ENCODE measurements around the gene HSPD1. TPM values are rescaled to one million over a fixed set of nuclear protein-coding genes. Genes with fewer than 3 reads are reported as not detected.

Gene HSPD1
- total and polyA plus RNA-seq, 12 donors: 83.5 to 176 (median 135) TPM

DNA sequence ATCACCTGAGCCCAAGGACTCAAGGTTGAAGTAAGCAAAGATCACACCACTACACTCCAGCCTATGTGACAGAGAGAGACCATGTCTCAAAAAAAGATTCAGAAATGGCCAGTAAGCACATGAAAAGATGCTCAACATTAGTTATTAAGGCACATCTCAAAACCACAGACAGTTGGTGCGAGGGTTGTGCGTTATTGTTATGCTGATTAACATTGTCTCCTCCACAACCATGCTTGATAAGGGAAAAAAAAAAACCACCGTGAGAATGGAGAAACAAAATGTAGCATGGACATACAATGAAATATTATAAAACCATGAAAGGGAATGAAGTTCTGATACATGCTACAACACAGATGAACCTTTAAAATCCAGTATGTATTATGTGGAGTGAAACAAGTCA, 43.6 kb upstream of the HSPD1 start:
- intact Hi-C loops (cut with DNase I): no loop called here
- peaks cover 0 to 92% (median 37%) of the 10 kb centered on the region in 9 donors for H3K36me3 ChIP-seq
- H3K9me3 ChIP-seq: no peaks in the 10 kb centered on the region
- no peak overlapping the region for H3K4me3 ChIP-seq
- DNase-seq (no peak), ATAC-seq (no peak)
- H3K27me3 ChIP-seq: no peaks in the 10 kb centered on the region
- H3K4me1 ChIP-seq: peaks cover 0 to 18% (median 7%) of the 10 kb centered on the region in 9 donors
- H3K27ac ChIP-seq: no peak overlapping the region
- 95% methylated on average over 3 of the region's 3 CpGs for WGBS, 2 donors
- TF ChIP-seq, protein P1, sequence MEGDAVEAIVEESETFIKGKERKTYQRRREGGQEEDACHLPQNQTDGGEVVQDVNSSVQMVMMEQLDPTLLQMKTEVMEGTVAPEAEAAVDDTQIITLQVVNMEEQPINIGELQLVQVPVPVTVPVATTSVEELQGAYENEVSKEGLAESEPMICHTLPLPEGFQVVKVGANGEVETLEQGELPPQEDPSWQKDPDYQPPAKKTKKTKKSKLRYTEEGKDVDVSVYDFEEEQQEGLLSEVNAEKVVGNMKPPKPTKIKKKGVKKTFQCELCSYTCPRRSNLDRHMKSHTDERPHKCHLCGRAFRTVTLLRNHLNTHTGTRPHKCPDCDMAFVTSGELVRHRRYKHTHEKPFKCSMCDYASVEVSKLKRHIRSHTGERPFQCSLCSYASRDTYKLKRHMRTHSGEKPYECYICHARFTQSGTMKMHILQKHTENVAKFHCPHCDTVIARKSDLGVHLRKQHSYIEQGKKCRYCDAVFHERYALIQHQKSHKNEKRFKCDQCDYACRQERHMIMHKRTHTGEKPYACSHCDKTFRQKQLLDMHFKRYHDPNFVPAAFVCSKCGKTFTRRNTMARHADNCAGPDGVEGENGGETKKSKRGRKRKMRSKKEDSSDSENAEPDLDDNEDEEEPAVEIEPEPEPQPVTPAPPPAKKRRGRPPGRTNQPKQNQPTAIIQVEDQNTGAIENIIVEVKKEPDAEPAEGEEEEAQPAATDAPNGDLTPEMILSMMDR (IDR thresholded peaks at IDR 0.05): no peak

DNA sequence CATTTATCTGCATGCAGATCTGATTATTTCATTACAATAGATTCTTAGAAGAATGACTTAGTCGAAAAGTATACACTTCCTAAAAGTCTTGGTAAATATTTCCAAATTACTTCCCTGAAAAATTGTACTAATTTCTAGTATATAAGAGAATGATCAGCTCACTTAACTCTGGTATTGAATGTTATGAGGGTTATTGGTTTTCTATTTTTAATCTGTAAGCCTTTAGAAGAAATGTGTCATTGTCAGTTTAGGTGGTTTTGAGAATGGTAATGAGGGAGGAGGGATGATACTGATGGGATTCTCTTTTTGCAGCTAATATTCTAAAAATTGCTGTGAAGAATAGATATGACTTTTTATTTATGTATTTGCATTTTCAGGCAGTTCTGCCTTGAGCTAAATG, 40.1 kb upstream of the HSPD1 start:
- TF ChIP-seq, protein P1 (IDR thresholded peaks at IDR 0.05): no peak
- Histone ChIP-seq H3K4me1 (peaks cover 0 to 15% (median 8%) of the 10 kb centered on the region in 9 donors), H3K36me3 (peaks cover 0 to 98% (median 43%) of the 10 kb centered on the region in 9 donors), H3K27me3 (no peaks in the 10 kb centered on the region), H3K9me3 (no peaks in the 10 kb centered on the region), H3K27ac (no peak overlapping the region), H3K4me3 (no peak overlapping the region)
- DNase-seq (no peak), ATAC-seq (no peak)
- intact Hi-C loops (cut with DNase I): no loop called here
- WGBS, 2 donors: 76 to 89% methylated on average over 1 of the region's 1 CpG

DNA sequence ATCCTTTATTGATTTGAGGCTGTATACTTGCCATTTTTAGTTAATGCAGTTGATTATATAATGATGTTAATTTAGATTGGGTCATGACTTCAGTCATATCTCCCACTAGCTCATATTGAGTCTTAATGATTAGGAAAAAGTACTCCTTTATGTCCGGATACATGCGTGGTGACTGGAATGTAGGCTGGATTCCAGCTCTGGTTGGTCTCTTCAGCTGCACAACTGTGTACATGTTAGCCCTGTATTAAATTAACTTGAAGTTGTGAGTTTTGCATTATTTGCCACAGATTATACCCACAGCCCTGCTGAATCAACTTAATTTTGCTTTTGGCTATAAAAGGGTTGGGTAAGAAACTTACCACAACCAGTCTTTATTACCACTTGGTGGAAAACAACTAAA, 38.8 kb upstream of the HSPD1 start:
- H3K27ac ChIP-seq: peak overlapping the region in 2 of 10 donors; percentile 18 to 34
- H3K36me3 ChIP-seq: peaks cover 0 to 86% (median 34%) of the 10 kb centered on the region in 9 donors
- peaks cover 0 to 25% (median 11%) of the 10 kb centered on the region in 9 donors for H3K4me1 ChIP-seq
- no peak overlapping the region for H3K4me3 ChIP-seq
- intact Hi-C loops (cut with DNase I): no loop called here
- WGBS, 2 donors: 9 to 18% methylated on average over 2 of the region's 2 CpGs
- TF ChIP-seq, protein P1 (IDR thresholded peaks at IDR 0.05): no peak
- ATAC-seq (peak in 2 of 8 donors; percentile 27), DNase-seq (no peak)
- H3K9me3 ChIP-seq: no peaks in the 10 kb centered on the region
- no peaks in the 10 kb centered on the region for H3K27me3 ChIP-seq

DNA sequence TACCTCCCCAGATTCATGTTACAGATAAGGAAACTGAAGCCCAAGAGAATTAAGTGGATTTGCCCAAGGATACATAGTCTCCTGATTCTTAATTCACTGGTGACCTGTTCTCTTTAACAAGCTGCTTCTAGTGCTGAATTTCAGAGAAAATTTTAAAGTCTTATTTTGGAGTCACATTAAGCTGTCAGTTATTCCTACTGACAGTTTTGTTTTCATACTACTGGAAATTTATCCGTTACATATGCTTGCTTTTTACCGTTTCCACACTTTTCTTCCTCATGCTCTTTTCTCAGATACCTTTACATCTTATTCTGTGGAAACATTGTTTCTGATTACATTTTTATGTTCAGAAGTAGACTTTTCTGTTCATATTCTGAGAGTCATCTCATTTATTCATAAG, 17.5 kb upstream of the HSPD1 start:
- DNase-seq (no peak), ATAC-seq (no peak)
- 40 to 42% methylated on average over 2 of the region's 2 CpGs for WGBS, 2 donors
- intact Hi-C loops (cut with DNase I): loop anchor here in 5 of 10 donors (5.0 to 10.0 kb wide), 3 partner anchors 155 to 190 kb away; partner anchors contain the start of gene MARS2 (in 5 of the 5)
- TF ChIP-seq, protein P1 (IDR thresholded peaks at IDR 0.05): no peak
- peaks cover 0 to 4% (median 0%) of the 10 kb centered on the region in 11 donors for H3K9me3 ChIP-seq
- peaks cover 0 to 11% (median 0%) of the 10 kb centered on the region in 9 donors for H3K36me3 ChIP-seq
- no peaks in the 10 kb centered on the region for H3K27me3 ChIP-seq
- H3K27ac ChIP-seq: peak overlapping the region in 5 of 10 donors; percentile 93 to 99 (median 95)
- peaks cover 0 to 43% (median 30%) of the 10 kb centered on the region in 9 donors for H3K4me1 ChIP-seq
- peak overlapping the region in 9 of 10 donors; percentile 78 to 96 (median 88) for H3K4me3 ChIP-seq
